ENCODE results near the gene L3MBTL3.
A peak's percentile ranks its signal among the peaks of the same experiment; 100 is the strongest.

L3MBTL3 gene

DNA sequence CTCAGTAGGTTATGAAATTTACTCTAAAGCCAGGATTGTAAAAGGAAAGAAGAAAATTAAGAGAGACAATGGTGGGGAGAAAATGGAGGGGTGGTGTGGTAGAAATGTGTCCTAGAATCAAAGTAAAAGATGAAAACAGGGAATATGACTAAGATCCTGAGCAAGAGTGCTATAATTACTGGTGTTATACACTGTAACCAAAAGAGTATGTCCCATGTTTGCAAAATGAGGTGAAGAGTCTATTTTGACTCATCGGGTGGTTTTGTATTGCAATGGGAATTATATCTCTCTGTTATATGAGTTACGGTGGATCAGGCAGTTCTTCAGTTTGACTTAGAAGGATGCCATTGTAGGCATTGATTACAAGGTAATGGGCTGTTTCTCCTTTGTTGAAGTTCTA, 8.5 kb downstream of the L3MBTL3 start:
- no peak for DNase-seq

DNA sequence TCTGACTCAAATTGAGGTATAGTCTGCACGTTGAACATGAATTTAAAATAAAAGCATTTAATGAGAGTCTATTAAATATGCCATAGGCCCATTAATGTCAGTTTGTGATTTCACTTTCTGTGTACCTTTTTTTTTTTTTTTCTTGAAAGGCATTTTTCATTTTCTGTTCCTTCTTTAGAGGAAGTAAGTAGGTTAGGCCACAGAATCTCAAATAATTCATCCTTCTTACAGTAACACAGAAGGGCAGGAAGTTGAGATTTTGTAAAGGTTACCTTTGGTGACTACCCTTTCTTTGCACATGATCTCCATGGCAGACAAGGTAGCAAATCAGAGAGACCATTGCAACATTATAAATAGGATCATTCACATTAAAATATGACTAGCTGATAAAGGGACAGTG, 9.6 kb downstream of the L3MBTL3 start:
- DNase-seq: no peak

- DNase-seq: no peak
Observed at GRCh38 chr6:130029163-130029562, 10.8 kb downstream of the L3MBTL3 start.

DNA sequence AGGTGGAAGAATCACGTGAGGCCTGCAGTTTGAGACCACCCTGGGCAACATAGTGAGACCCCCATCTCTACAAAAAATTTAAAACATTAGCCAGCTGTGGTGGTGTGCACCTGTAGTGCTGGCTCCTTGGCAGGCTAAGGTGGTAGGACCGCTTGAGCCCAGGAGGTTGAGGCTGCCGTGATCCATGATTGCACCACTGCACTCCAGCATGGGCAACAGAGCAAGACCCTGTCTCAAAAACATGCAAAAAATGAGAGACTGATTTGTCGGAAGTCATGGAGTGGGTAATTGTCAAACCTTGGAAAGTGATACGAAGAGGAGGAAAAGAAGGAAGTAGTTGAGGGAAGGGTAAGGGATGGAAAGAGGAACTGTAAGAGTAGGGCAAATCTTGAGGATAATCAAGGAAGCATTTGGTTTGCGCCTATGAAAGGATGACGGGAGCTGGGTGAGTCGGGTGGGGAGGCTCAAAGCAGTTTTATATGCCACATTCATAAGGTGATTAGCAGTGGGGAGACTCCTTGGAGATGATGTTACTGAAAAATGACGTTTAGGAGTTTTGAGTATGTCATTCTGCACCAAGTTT, 14.5 kb downstream of the L3MBTL3 start:
- no peak for DNase-seq

- DNase-seq: no peak
Observed at GRCh38 chr6:130033949-130034348, 15.6 kb downstream of the L3MBTL3 start.

DNA sequence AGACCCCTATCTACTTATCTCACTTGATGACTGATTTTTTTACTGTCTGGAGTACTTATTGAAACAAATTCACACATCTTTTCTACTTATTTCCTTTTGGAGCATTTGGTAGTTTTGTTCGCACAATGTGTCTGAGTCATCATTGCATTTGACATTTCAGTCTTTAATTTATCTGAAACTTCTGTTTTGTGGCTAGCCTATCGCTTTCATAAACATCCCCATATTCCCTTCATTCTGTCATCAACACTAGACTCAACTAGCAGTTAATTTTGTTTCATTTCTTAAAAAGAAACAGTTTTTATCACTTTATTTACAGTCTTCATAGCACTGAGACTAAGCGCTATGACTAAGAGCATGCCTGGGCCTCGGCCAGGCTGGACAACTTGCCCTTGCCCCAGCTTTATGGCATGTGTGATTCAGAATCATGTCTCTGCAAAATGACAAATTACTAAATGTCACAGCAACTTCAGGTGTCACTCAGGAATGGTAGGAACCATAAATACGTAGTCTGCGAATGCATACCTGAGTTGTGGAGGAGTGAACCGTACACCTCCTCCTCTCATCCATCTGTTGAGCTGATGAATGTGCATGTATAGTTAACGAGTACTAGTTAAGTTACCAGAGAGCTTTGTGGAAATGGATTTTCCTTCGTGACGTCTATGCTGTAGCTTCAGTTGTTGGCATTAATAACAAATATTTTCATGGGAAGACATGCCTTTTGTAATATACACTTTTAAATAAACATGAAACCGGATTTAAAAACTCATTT, 16.2 kb downstream of the L3MBTL3 start:
- peak in 2 of 56 donors; percentile 9 to 17 for DNase-seq

DNA sequence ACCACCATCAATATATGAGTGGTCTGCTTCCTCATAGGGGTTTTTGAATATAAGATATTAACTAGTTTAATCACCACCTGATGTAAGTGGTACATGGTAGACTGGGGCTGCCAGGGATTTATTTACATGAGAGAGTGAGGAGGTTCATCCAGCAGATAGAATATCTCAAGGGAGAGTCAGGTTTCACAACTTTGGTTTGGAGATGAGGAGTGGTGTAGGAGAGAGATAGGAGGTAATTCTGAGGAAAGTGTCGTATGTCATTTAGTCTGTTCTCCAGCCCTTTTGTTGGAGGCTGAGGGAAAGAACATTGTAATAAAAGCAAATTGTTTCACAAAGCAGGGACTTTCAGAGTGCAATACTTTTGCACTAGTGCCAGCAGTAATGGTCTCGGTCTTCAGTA, 16.8 kb downstream of the L3MBTL3 start:
- DNase-seq: no peak

GRCh38 chr6:130037207-130037811, 18.9 kb downstream of the L3MBTL3 start:
- DNase-seq: no peak

DNA sequence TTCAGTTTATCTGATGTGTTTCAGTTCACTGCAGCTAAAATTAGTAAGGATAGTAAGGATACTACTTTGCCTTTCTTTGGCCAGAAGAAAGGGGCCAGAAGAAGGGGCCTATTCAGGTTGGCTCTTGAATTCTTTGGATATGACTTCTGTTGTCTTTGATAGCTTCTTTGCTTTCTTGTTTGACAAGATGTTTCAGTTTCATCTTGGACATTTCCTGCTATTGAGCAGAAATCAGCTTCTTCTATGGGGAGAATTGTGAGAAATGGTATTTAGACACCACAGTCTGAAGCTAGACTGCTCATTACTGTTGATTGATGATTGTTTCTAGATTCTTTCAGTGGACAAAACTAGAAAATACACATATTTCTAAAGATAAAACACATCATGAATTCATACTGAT, 23.2 kb downstream of the L3MBTL3 start:
- no peak for DNase-seq

DNA sequence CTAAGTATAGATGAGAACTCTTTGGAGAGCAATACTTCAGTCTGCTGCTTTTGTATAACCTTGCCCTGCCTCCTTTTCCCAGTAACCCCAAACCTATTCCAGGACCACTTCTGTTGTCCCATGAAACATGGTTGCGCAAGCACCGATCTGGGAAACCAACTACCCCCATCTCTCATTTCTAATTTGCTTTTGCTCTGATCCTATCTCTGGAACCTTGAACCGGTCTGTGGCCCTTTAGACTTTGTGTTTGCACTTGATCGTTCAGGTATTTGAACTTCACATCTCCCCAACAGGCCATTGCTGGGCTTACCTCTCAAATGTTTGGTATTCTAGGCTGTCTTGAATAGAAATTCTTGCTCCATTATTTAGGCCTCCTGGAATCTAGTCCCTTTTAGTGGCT, 25.0 kb downstream of the L3MBTL3 start:
- no peak for DNase-seq

DNA sequence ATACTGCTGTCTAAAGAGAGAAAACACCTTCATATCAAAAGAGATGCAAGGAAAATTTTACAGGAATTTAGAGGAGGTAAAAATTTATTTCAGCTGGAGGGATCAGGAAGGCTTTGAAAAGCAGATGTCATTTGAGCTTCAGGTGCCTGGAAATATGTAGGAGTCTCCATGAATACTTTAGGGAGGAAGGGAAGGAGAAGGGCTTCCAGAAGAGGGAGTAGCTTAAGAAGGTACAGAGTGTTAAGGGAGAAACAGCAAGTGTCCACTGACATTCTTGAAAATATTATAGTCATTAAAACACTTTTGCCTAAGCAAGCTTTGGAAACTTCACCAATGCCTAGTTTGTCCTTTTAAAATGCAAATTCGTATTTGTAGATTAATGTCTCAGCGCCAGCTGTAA, 27.2 kb downstream of the L3MBTL3 start:
- DNase-seq: no peak

DNA sequence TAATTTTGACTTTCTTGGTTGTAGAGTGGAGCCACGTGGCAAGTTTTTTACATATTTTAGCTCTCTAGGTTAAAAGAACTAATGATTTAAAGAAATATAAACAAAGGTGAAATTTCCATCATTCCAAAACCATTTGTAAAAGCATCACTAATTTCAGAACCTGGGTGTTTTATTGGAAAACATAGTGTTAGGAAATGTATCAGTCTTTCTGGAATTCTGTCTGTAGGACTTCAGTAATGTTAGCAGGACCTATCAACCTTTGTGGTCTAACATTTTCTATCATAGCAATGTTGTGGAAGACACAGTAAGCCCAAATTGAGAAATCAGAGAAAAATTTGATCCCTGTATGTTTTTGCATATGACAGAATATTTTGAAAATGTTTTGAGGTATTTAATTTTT, 28.3 kb downstream of the L3MBTL3 start:
- no peak for DNase-seq

DNA sequence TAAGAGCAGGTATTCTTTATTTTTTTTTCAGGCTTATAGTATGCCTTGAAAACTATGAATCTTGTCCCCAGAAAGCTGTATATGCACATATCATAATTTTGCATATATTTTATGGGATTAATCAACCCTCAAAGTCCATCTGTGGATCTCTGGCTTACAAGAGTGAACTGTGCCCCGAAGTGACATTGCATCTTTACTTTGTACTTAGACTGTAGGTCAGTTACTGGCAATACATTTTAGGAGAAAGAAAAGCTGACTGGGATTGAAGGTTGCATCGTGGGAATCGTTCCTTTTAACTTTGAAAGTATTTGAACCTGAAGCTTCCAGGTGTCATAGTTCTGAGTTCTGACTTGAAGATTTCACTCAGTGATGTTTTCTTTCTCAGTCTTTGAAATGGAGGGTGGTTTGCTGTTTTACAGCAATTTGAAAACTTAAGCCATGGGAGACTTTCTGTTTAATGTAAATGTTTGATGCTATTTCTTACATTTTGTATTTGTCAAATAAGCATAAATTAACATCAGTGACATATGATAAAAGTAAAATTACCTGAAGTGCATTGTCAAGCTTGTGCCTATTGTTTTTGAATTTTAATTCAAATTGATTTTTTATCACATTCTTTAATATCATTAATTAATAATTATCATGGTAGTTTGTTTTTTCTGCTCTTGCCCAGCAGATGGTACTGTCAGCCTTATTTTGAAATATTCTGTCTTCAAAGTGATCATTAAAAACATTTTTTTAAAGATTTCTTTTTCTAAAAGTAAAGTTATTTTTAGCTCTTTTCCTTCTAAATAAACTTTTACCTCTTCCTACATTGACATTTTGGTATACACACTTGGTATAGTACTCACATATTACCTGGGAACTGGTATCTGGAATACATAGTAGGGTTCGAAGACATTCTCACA, 29.0 kb downstream of the L3MBTL3 start:
- DNase-seq: no peak

DNA sequence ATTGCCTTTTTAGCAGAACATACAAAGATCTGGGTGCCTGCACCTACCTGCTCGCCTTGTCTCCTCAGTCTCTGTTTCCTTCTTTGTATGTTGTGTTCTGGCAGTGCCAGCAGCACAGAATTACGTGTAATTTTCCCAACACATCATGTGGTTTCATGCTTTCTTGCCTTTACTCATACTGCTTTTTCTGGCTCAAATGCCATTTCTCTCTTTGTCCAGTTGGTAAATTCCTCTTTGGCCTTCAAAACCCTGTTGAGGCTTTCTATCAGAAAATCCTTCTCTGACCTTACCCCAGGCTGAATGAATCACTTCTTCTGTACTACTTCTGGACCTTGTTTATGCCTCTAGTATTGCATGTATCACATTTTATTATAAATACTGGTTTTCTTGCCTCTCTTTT, 31.8 kb downstream of the L3MBTL3 start:
- DNase-seq: no peak

- DNase-seq: no peak
Observed at GRCh38 chr6:130054725-130055124, 36.3 kb downstream of the L3MBTL3 start.

- DNase-seq: no peak
Observed at GRCh38 chr6:130055271-130055670, 36.9 kb downstream of the L3MBTL3 start.

DNA sequence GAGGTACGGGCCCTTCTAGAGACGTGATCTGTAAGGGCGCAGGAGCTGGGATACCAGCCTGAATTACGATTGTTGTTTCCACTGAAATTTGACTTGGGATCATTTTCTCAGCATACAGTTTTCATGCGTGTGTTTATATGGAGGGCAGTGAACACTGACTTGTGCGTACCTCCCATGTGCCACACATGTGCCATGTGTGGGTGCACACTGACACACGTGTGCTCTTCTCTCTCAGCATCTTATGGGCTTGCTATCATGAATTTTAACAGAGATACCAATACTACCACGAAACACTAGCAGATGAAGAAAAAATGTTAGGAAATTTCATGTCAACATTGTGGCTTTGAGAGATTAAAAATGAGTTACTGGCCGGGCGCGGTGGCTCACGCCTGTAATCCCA, 39.1 kb downstream of the L3MBTL3 start:
- DNase-seq: no peak

GRCh38 chr6:130063806-130064205, 45.4 kb downstream of the L3MBTL3 start:
- DNase-seq: no peak

GRCh38 chr6:130065609-130066156, 47.3 kb downstream of the L3MBTL3 start:
- no peak for DNase-seq

DNA sequence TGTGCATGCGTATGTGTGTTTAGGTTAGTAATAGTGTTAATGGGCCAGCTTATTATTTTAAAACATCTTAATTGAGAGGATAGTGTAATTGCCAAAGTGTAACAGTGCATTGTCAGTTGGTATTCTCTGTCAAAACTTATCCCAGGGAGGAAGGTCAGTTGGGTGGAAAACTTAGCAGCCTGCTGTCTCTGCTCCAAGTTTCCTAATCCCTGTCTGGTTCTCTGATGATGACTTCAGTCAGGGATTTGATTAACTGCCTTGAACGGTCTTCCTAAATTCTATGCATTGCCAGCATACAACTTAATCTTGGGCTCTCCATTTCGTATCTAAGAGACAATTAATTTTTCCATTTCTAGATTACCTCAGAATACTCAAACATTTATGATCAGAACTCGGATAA, 51.1 kb downstream of the L3MBTL3 start:
- DNase-seq: no peak

- no peak for DNase-seq
Observed at GRCh38 chr6:130070326-130070725, 51.9 kb downstream of the L3MBTL3 start.

DNA sequence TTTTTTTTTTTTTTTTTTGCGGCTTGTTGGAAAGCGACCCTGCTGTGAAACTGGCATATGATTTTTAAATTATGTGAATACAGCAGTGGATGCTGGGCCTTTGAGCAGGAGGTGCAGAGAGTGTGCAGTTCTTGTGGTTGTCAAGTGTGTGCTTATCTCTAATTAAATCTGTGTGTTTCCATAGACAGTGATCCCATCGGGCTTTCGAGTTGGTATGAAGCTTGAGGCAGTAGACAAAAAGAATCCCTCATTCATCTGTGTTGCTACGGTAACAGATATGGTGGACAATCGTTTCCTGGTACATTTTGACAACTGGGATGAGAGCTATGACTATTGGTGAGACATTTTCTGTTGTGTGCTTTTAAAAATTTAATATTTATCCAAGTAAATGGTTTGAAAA, 52.4 kb downstream of the L3MBTL3 start:
- no peak for DNase-seq

Data from amygdala (tissue), 56 donors.